ENCODE measurements around the gene ICE1.

- TF ChIP-seq CTCF (IDR thresholded peaks at IDR 0.05 in 8 of 11, conservative IDR thresholded peaks at IDR 0.05 in 3 of 11) (no peak), POLR2AphosphoS5 (IDR thresholded peaks at IDR 0.05) (no peak), POLR2A (IDR thresholded peaks at IDR 0.05) (no peak)
Measured at GRCh38 chr5:5521029-5521428, 98.6 kb downstream of the ICE1 start.

Data from spleen (tissue), 7 donors.